NCI-H1930 (cell line): ENCODE data around the gene SLC49A3.

Experiments used
- DNase-seq, 2 experiments: peaks; one replicate each; lab custom pipeline; 2025; lab: John Stamatoyannopoulos, UW

The SLC49A3 gene

DNA sequence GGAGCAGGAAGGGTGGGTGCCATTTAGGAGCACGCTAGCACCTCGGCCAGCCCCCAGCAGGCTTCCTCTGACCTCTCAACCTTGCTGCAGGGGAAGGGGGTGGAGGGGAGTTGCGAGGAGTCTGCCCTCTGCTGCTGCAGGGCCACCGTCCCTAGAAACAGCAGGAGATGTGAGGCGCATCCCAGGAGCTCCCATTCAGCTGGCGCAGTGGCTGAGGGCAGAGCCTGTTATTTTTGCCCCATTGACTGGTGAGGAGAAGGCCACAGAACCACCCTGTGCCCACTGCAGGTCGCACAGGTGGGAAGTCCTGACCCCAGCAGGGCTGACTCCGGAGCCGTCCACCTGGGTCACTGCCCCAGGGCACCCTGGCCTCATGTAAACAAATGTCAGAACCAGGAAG is 55.5 kb downstream of the SLC49A3 start:
- DNase-seq = no peak

- no peak for DNase-seq
Observed at GRCh38 chr4:632926-633325, 56.0 kb downstream of the SLC49A3 start.

DNA sequence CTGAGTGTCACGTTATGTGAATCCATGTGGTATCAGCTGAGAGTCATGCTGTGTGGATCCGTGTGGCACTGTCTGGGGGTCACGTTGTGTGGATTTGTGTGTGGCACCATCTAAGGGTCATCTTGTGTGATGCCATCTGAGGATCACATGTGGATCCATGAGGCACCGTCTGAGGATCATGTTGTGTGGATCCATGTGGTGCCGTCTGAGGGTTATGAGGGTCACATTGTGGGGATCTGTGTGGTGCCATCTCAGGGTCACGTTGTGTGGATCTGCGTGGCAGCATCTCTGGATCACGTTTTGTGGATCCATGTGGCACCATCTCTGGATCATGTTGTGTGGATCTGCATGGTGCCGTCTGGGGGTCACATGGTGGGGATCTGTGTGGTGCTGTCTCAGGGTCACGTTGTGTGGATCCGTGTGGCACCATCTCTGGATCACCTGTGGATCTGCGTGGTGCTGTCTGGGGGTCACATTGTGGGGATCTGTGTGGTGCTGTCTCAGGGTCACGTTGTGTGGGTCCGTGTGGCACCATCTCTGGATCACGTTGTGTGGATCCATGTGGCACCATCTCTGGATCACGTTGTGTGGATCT is 56.7 kb downstream of the SLC49A3 start:
- DNase-seq = no peak
